Lung (tissue), 12 donors: Measurements from ENCODE around the gene GPD1L. TPM values are rescaled to one million over a fixed set of nuclear protein-coding genes. Genes with fewer than 3 reads are reported as not detected.

Source experiments
- ATAC-seq: fragments of 200-7000 bp; cut with Tn5 transposase; one replicate; pipeline ENCODE4 v1.9.1; 2020; ENCODE audit warnings: moderate number of reproducible peaks; ENCODE audit not compliant: insufficient read depth, low FRiP score
- DNase-seq, 3 donors: peaks; one replicate each; pipeline ENCODE4 v3.0.0-alpha.2; 2013 to 2017
- H3K27ac ChIP-seq, 2 donors: one replicate each; pipeline ENCODE4 v1.5.1; 2013; ENCODE audit warnings: mild to moderate bottlenecking in 2 of 2, moderate library complexity in 2 of 2, control low read depth in 1 of 2, inconsistent platforms in 1 of 2, low read depth in 1 of 2, low read length in 1 of 2
- H3K27me3 ChIP-seq, 3 donors: one replicate each; pipeline ENCODE4 v1.5.1; 2013; ENCODE audit warnings: low read length in 2 of 3; ENCODE audit not compliant: control insufficient read depth in 3 of 3, insufficient read depth in 3 of 3
- H3K36me3 ChIP-seq, 4 donors: one replicate each; pipeline ENCODE4 v1.5.1; 2013; ENCODE audit warnings: low read length in 4 of 4, mild to moderate bottlenecking in 1 of 4, moderate library complexity in 1 of 4; ENCODE audit not compliant: control insufficient read depth in 4 of 4, insufficient read depth in 4 of 4
- H3K4me1 ChIP-seq, 5 donors: one replicate each; pipeline ENCODE4 v1.5.1; 2013; ENCODE audit warnings: low read length in 5 of 5, mild to moderate bottlenecking in 2 of 5, moderate library complexity in 1 of 5; ENCODE audit not compliant: control insufficient read depth in 5 of 5, insufficient read depth in 5 of 5
- H3K4me3 ChIP-seq: one replicate; pipeline ENCODE4 v1.5.1; 2013; ENCODE audit warnings: mild to moderate bottlenecking, control low read depth, moderate library complexity
- H3K9ac ChIP-seq, 2 donors: one replicate each; pipeline ENCODE4 v1.5.1; 2013; ENCODE audit warnings: low read length in 2 of 2, control low read depth in 1 of 2; ENCODE audit not compliant: insufficient read depth in 1 of 2
- H3K9me3 ChIP-seq, 4 donors: one replicate each; pipeline ENCODE4 v1.5.1; 2013; ENCODE audit warnings: low read length in 3 of 4, mild to moderate bottlenecking in 1 of 4, moderate library complexity in 1 of 4; ENCODE audit not compliant: control insufficient read depth in 4 of 4, insufficient read depth in 3 of 4
- WGBS, 2 donors: extraction: QIAGEN DNeasy Blood & Tissue Kit; methylation state at CpG; one replicate each; pipeline ENCODE4 v1.1.7; 2013; 5-methylcytosine and 5-hydroxymethylcytosine counted together
- polyA plus RNA-seq, 2 donors: library from polyadenylated mRNA; stranded (reverse); fragments of 200-250 nt; gene quantifications; one replicate each; pipeline ENCODE4 v1.2.1, GENCODE V29; 2013
- total RNA-seq, 2 donors: library from RNA; depleted of rRNA in 1 of 2; stranded (reverse); fragments of >200 nt in 1 of 2; gene quantifications; one replicate each; pipeline ENCODE4 v1.2.1, GENCODE V29; 2014 to 2021
- TF ChIP-seq, protein P1 (sequence below): IDR thresholded peaks from 2 replicates; pipeline ENCODE4 v1.5.1; 2012; ENCODE audit warnings: mild to moderate bottlenecking; ENCODE audit errors: control extremely low read depth, extremely low read depth
- donor health status: control.
- donor health status: control.
- donor health status: Bipolar disorder and iron deficiency.
- donor health status: healthy.
- donor health status: DM: yes; HTN: yes; CAD: no.

The GPD1L gene
- total and polyA plus RNA-seq, 4 donors = 20.5 to 58.8 (median 37.1) TPM

DNA sequence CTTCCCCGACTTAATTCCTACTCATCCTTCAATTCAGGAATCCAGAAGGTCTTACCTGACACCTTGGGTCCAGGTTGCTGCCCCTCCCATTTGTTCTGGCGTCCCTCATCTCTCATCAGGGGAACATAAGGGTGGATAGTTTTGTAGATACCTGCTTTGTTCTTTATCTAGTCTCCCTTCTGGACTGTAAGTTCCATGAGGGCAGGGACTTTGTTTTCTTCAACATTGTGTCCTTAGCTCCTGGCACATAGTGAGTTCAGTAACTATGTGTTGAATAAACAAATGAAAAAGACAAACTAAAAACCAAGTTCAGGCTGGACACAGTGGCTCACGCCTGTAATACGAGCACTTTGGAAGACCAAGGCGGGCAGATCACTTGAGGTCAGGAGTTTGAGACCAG, 13.2 kb upstream of the GPD1L start:
- 91 to 98% methylated on average over 5 of the region's 5 CpGs for WGBS, 2 donors
- ATAC-seq = no peak
- H3K9me3 ChIP-seq = peaks cover 0 to 5% (median 2%) of the 10 kb centered on the region in 4 donors

DNA sequence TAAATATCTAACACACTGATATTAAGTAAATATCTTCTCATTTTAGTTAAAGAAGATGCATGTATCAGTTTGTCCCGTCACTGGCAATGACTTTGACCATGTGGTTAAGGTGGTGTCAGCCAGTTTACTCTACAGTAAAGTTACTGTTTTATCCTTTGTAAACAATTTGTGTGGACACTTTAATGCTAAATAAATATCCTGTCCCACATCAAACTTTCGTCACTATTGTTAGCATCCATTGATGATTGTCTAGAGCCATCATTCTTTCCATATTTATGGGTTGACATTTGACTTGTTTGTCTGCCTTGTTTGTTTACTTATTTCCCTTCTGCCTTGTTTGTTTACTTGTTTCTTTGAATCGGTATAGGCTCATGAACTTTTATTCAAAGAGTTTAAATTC, 11.0 kb upstream of the GPD1L start:
- no peak overlapping the region for H3K9ac ChIP-seq
- TF ChIP-seq, protein P1, sequence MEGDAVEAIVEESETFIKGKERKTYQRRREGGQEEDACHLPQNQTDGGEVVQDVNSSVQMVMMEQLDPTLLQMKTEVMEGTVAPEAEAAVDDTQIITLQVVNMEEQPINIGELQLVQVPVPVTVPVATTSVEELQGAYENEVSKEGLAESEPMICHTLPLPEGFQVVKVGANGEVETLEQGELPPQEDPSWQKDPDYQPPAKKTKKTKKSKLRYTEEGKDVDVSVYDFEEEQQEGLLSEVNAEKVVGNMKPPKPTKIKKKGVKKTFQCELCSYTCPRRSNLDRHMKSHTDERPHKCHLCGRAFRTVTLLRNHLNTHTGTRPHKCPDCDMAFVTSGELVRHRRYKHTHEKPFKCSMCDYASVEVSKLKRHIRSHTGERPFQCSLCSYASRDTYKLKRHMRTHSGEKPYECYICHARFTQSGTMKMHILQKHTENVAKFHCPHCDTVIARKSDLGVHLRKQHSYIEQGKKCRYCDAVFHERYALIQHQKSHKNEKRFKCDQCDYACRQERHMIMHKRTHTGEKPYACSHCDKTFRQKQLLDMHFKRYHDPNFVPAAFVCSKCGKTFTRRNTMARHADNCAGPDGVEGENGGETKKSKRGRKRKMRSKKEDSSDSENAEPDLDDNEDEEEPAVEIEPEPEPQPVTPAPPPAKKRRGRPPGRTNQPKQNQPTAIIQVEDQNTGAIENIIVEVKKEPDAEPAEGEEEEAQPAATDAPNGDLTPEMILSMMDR = no peak
- H3K4me1 ChIP-seq = no peaks in the 10 kb centered on the region
- H3K4me3 ChIP-seq = no peak overlapping the region
- ATAC-seq = no peak
- H3K36me3 ChIP-seq = no peaks in the 10 kb centered on the region
- WGBS, 2 donors = 57 to 62% methylated on average over 3 of the region's 3 CpGs
- DNase-seq = no peak
- no peaks in the 10 kb centered on the region for H3K27me3 ChIP-seq
- no peak overlapping the region for H3K27ac ChIP-seq
- H3K9me3 ChIP-seq = no peaks in the 10 kb centered on the region

More for the DNA sequence above, 13.2 kb upstream of the GPD1L start:
- H3K27ac ChIP-seq = no peak overlapping the region
- H3K4me3 ChIP-seq = no peak overlapping the region
- H3K4me1 ChIP-seq = no peaks in the 10 kb centered on the region
- no peaks in the 10 kb centered on the region for H3K27me3 ChIP-seq
- no peak for DNase-seq
- H3K9ac ChIP-seq = no peak overlapping the region
- TF ChIP-seq, protein P1 = no peak
- H3K36me3 ChIP-seq = no peaks in the 10 kb centered on the region

DNA sequence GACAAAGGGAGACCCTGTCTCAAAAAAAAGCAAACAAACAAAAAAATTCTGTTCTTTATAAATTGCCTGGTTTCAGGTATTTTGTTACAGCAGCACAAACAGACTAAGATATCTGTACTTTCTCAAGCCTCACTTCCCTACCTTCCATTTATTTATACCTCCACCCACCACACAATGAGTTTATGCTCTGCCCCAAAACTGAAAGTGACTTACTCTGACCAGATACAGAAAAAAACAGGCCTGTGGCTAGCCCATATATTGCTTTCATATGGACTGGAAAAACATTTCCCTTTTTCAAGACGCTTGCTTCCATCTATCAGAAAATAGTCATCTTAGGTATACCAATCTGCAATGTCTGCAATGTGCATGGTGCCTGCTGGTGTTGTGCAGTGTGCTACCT, 8.7 kb upstream of the GPD1L start:
- Histone ChIP-seq H3K9ac (no peak overlapping the region), H3K36me3 (no peaks in the 10 kb centered on the region), H3K27me3 (no peaks in the 10 kb centered on the region), H3K4me3 (no peak overlapping the region), H3K27ac (no peak overlapping the region), H3K9me3 (peaks cover 0 to 7% (median 3%) of the 10 kb centered on the region in 4 donors), H3K4me1 (no peaks in the 10 kb centered on the region)
- ATAC-seq = no peak
- WGBS, 2 donors = 57 to 76% methylated on average over 1 of the region's 1 CpG
- DNase-seq = no peak
- TF ChIP-seq, protein P1 = no peak

DNA sequence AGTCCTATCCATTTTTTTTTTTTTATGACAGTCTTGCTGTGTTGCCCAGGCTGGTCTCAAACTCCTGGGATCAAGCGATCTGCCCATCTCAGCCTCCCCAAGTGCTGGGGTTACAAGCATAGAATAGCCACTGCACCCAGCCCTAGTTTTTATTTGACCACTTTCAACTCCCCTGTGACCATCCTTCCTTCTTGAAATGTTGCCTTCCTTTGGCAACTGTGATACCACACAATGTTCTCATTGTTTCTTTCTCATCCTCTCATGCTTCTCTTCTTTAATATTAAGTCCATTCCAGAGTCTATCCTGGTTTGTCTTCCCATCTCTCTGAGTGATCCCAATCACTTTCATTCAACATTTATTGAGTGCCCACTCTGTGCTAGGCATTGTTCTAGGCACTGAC, 7.9 kb upstream of the GPD1L start:
- Histone ChIP-seq H3K27ac (no peak overlapping the region), H3K9me3 (peaks cover 0 to 7% (median 3%) of the 10 kb centered on the region in 4 donors), H3K9ac (no peak overlapping the region), H3K27me3 (no peaks in the 10 kb centered on the region), H3K36me3 (no peaks in the 10 kb centered on the region), H3K4me1 (no peaks in the 10 kb centered on the region), H3K4me3 (no peak overlapping the region)
- DNase-seq (no peak), ATAC-seq (no peak)
- 98 to 100% methylated on average over 1 of the region's 1 CpG for WGBS, 2 donors
- TF ChIP-seq, protein P1 = no peak
